Measurements from ENCODE around the gene NSD1. TPM values are rescaled to one million over a fixed set of nuclear protein-coding genes. Genes with fewer than 3 reads are reported as not detected.

Gene NSD1
- total and polyA plus RNA-seq, 2 of the 4 experiments (the other 2 are of a cell fraction), result 7.7 to 31.0 TPM

DNA sequence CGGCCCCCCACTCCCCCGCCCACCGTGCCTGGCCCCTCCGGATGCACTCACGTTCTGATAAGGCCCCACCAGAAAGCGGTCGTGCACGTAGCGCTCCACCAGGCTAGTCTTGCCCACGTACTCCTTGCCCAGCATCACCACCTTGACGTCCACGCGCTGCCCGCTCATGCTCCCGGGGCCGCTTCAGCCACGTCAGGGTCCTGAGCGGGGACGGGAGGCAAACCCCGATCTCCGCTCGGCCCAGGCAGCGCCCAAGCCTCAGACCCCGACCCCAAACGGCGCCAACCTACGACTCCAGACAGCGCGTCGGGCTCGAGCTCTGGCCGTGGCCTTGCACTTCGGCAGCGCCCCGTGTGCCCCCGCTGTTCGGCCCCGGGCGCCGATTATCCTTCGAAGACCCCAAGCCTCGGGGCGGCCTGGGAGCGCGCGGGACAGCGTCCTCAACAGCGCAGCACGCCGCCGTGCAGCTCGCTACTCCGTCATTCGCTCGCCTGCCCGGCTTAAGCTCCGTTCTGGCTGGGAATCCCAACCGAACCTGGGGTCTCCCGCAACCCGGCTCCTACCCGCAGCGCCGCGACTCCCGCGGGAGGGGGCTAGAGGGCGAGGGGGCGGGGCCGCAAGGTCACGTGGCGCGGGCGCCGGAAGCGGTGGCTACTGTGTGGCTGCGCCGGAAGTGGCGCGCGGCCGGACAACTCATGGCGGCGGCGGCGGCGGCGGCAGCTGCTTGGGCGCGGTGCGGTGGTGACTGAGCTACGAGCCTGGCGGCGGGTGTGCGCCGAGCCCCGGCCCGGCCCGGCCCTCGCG, 169.8 kb downstream of the NSD1 start, which contains the start of the genes PRELID1 and RAB24:
PRELID1 (plus strand) TSS at position 679 of the 804 bp plus-strand sequence. CDS start 187 bp downstream, outside the sequence.
RAB24 (minus strand) TSS at position 599 of the 804 bp plus-strand sequence; CDS start at position 168, 431 bp downstream.
- peak within 1 kb of the TSS; percentile 95 for H4K8ac ChIP-seq (ENCODE audit: low read depth in 2 of 2, low read length in 2 of 2)
- no peak for TF ChIP-seq CEBPB (IDR thresholded peaks at IDR 0.05; ENCODE audit: low read depth, low read length)
- no peak for TF ChIP-seq FOS (IDR thresholded peaks at IDR 0.05; ENCODE audit: low read depth, low read length)
- TF ChIP-seq MAZ (IDR thresholded peaks at IDR 0.05; ENCODE audit: borderline replicate concordance, low read depth, low read length), result peak; percentile 97
- TF ChIP-seq CHD1 (IDR thresholded peaks at IDR 0.05; ENCODE audit: low read depth, low read length), result no peak
- peak; percentile 66 for TF ChIP-seq POLR2A (IDR thresholded peaks at IDR 0.05; ENCODE audit: low read depth, low read length)
- TF ChIP-seq, protein P1, sequence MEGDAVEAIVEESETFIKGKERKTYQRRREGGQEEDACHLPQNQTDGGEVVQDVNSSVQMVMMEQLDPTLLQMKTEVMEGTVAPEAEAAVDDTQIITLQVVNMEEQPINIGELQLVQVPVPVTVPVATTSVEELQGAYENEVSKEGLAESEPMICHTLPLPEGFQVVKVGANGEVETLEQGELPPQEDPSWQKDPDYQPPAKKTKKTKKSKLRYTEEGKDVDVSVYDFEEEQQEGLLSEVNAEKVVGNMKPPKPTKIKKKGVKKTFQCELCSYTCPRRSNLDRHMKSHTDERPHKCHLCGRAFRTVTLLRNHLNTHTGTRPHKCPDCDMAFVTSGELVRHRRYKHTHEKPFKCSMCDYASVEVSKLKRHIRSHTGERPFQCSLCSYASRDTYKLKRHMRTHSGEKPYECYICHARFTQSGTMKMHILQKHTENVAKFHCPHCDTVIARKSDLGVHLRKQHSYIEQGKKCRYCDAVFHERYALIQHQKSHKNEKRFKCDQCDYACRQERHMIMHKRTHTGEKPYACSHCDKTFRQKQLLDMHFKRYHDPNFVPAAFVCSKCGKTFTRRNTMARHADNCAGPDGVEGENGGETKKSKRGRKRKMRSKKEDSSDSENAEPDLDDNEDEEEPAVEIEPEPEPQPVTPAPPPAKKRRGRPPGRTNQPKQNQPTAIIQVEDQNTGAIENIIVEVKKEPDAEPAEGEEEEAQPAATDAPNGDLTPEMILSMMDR (conservative IDR thresholded peaks at IDR 0.05; ENCODE audit: low read depth, low read length), result peak; percentile 34
- no peak for TF ChIP-seq RFX5 (IDR thresholded peaks at IDR 0.05; ENCODE audit: low read depth, low read length)
- TF ChIP-seq, protein P2, sequence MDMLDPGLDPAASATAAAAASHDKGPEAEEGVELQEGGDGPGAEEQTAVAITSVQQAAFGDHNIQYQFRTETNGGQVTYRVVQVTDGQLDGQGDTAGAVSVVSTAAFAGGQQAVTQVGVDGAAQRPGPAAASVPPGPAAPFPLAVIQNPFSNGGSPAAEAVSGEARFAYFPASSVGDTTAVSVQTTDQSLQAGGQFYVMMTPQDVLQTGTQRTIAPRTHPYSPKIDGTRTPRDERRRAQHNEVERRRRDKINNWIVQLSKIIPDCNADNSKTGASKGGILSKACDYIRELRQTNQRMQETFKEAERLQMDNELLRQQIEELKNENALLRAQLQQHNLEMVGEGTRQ (IDR thresholded peaks at IDR 0.05; ENCODE audit: low read depth, low read length), result peak; percentile 96
- peak; percentile 75; the same call in 1 of the 2 replicates for TF ChIP-seq MXI1 (IDR thresholded peaks at IDR 0.05; ENCODE audit: borderline replicate concordance, low read depth, low read length)
- no peak for TF ChIP-seq RCOR1 (IDR thresholded peaks at IDR 0.05; ENCODE audit: insufficient replicate concordance, low read length)
- peaks cover 8% of the 10 kb centered on the region; the same call in 1 of the 2 replicates for H3K9me1 ChIP-seq (ENCODE audit: insufficient read depth, low read length)
- H3K56ac ChIP-seq (ENCODE audit: extremely low read depth, insufficient read depth, low read length), result peak within 1 kb of the TSS; percentile 83
- H3K9ac ChIP-seq (ENCODE audit: low read depth, low read length), result peak within 1 kb of the TSS; percentile 97
- peaks cover 32% of the 10 kb centered on the region for H3K36me3 ChIP-seq (ENCODE audit: control insufficient read depth, insufficient read depth, low read length)
- H2AFZ ChIP-seq (replicated peaks; ENCODE audit: low read length, poor library complexity), result peak within 1 kb of the TSS; percentile 90
- 0% methylated on average over 60 of the region's 100 CpGs; no CpG with 5 or more reads in 1 of the 2 experiments for WGBS, 2 experiments (ENCODE audit: extremely low coverage in 2 of 2, insufficient read length in 1 of 2)
- peaks cover 12% of the 10 kb centered on the region for H3K4me1 ChIP-seq (ENCODE audit: control insufficient read depth, insufficient read depth, low read length)
- ChIA-PET POLR2A (ENCODE audit: unreplicated experiment) (no interaction called here), CTCF (no interaction called here)
- BruUV-seq (replicated peaks), result TSS peak; percentile 90
- H3K14ac ChIP-seq (replicated peaks; ENCODE audit: low read depth, low read length), result peak within 1 kb of the TSS; percentile 90
- peak within 1 kb of the TSS; percentile 16; the same call in 1 of the 2 replicates for H2BK120ac ChIP-seq (ENCODE audit: low read depth, low read length)
- intact Hi-C loops (cut with micrococcal nuclease), result no loop called here
- peak within 1 kb of the TSS; percentile 98 for H2AK9ac ChIP-seq (replicated peaks; ENCODE audit: low read depth, low read length, poor library complexity)
- peak within 1 kb of the TSS; percentile 89 for H2AK5ac ChIP-seq (ENCODE audit: low read depth, low read length)
- peak within 1 kb of the TSS; percentile 89 for H3K4ac ChIP-seq (ENCODE audit: low read depth, low read length)
- peak within 1 kb of the TSS; percentile 67 for H2BK5ac ChIP-seq (ENCODE audit: low read depth, low read length, poor library complexity, severe bottlenecking)
- H3K18ac ChIP-seq (ENCODE audit: low read depth, low read length), result peak within 1 kb of the TSS; percentile 80; the same call in 1 of the 2 replicates
- H4K5ac ChIP-seq (ENCODE audit: low read depth, low read length), result peak within 1 kb of the TSS; percentile 86
- H2BK20ac ChIP-seq (ENCODE audit: low read depth, low read length), result no peak within 1 kb of the TSS
- peaks cover 12 to 66% of the 10 kb centered on the region in 2 experiments for H3K79me1 ChIP-seq (ENCODE audit: low read depth in 1 of 2, low read length in 2 of 2)
- H3K27ac ChIP-seq (ENCODE audit: insufficient read depth, low read length), result peak within 1 kb of the TSS; percentile 94
- in situ Hi-C loops (cut with MboI; ENCODE audit: low sequenced_read_pairs), result no loop called here
- DNase-seq, result peak; percentile 74
- ATAC-seq (ENCODE audit: low read depth), result peak; percentile 72
- peak within 1 kb of the TSS; percentile 93 for H3K4me2 ChIP-seq (ENCODE audit: low read depth, low read length)
- peaks cover 25% of the 10 kb centered on the region for H4K20me1 ChIP-seq (ENCODE audit: insufficient read depth, low read length)
- peak within 1 kb of the TSS; percentile 94 for H3K23ac ChIP-seq (ENCODE audit: low read depth, low read length)
- no peaks in the 10 kb centered on the region for H3K27me3 ChIP-seq (ENCODE audit: control insufficient read depth, insufficient read depth, low read length)
- H3K4me3 ChIP-seq (ENCODE audit: insufficient read depth, low read depth, low read length), result peak within 1 kb of the TSS; percentile 98
- dilution Hi-C loops (cut with HindIII; ENCODE audit: low sequenced_read_pairs, unreplicated experiment), result no loop called here
- no peaks in the 10 kb centered on the region for H3K9me3 ChIP-seq (ENCODE audit: control insufficient read depth, insufficient read depth, low read length)
- no peak within 1 kb of the TSS for H2BK15ac ChIP-seq (ENCODE audit: low read depth, low read length)
- H4K91ac ChIP-seq (ENCODE audit: insufficient read depth, low read depth, low read length), result peak within 1 kb of the TSS; percentile 80

Data from IMR-90 (cell line).